HG03064 (cell line): ENCODE data around the gene TMEM181.
"Not testable (repeated sequence)": the region's sequence is repeated elsewhere in the genome, so short reads cannot be mapped to it uniquely, and the experiment has no call there.

Source experiments
- ATAC-seq: cut with Tn5 transposase; IDR thresholded peaks from one replicate; pipeline ENCODE4 v1.9.1; 2021; ENCODE audit warnings: low read depth; ENCODE audit not compliant: unreplicated experiment

Gene TMEM181

DNA sequence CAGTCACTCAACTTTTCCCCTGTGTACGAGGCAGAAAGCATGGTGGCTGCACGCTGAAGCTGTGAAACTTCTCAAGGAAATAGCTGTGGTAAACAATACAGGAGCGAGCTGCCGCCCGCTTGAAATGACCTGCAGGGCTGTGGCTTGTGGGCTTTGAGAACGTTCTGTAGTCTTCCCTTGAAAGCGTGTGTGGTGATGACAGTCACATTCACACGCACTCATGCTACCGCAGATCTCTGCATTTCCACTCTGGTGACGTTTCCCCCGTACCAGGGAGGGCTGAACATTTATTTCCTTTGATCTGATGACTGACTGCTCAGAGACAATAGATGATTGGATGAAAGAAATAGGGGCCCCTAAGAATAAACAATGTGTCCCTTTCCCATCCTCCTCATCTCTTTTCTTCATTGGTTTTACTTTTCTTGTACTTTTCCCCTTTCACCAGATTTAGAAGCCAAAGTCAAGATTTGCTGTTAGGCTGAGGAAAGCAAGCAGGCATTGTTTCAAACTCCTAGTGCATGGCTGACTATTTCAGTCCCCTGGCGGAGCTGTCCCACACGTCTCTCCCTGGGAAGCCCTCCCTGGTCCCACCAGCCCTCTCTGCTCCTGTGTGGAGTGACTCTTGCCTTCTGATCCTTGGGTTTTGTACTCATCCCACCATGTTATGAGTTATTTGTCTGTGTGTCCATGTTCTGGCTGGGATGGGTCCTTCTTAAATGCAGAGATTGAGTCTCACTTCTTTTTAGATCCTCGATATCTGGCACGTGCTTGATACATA is 93.9 kb downstream of the TMEM181 start:
- peak; percentile 54 for ATAC-seq

DNA sequence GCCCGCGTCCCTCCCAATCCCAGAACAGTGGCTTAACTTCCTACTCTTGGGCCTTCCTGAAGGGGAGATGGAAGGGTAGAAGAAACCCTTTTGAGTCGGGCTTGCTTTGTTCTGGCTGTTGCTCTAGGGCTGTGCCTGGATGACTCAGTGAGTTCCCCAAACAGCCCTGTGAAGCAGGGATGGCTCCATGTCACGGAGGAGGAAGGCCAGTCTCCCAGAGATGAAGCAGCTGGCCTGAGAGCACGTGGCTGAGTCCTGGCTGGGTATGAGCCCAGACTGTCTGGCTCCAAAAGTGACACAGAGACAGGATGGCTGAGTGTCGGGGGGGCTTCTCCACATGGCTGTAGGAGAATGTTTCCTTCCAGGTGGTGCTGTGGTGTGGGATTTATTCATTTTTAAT is 94.6 kb downstream of the TMEM181 start:
- no peak for ATAC-seq

DNA sequence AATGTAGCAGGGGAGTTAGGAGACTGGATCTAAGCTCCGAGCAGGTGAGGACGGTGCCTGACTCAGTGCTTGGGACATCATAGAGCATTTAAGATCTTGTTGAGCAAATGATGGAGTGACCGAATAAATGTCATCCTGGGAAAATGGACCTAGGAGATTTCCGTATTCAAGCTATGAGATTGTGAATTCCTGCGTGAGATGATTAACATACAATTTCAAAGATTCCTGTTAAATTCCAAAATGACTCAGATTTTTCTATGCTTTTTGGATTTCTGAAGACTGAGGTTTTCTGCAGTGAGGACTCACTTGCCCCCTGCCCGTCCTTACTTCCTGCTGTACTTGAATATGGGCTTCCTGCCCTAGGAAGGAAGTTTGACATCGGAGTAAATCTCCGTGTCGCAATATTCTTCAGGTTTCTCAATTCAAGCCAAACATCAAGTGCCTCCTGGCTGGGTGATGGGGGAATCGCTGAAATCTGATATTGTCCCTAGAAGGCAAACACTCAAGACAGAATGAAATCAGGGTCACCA is 95.1 kb downstream of the TMEM181 start:
- no peak for ATAC-seq

DNA sequence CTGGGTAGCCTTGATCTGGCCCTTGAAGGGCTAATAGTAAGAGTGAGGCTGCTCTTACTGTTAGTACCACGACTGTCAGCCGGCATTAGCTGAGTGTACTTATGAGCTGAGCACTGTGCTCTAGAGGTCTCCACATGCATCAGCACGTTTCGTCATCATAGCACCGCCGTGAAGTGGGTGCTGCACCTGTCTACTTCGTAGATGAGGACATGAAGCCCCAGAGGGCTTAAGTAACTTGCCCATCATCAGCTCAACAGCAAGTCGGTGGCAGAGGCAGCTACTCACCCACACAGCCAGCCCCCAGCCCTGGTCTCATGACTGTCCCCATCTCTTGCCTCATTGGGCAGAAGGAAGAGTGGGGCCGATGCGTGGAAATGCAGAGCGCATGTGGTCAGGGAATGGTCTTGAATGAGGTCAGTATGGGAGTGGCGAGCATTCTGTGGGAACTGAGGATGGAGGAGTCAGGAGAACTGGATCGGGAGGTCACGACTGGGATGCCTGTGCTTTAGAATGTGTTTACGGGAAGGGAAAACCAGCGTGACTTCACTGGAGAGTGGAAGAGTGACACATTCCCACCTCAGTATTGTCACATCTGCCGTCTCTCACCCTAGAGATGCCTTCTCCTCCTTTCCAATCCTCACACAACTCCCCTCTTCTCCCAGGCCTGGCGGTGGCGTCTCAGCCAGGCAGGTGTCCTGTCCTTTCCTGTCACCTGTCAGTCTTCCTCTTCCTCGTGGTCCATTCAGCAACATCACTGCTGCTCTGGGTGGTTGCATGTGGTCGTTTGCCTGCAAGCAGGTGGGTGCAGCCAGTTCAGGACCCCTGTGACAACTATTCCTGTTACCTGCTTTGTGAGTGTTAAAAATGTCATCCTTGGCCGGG is 95.9 kb downstream of the TMEM181 start:
- ATAC-seq: no peak

DNA sequence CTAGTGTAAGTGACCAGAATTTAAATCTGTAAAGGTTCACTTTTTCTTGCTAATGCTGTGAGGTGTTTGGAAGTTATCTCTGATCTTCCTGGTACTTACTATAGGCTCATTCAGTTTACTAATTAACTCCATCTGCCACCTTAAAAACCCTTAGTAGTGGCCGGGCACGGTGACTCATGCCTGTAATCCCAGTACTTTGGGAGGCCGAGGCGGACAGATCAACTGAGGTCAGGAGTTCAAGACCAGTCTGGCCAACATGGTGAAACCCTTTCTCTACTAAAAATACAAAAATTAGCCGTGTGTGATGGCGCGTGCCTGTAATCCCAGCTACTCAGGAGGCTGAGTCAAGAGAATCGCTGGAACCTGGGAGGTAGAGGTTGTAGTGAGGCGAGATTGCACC is 97.1 kb downstream of the TMEM181 start:
- not testable (repeated sequence) for ATAC-seq

DNA sequence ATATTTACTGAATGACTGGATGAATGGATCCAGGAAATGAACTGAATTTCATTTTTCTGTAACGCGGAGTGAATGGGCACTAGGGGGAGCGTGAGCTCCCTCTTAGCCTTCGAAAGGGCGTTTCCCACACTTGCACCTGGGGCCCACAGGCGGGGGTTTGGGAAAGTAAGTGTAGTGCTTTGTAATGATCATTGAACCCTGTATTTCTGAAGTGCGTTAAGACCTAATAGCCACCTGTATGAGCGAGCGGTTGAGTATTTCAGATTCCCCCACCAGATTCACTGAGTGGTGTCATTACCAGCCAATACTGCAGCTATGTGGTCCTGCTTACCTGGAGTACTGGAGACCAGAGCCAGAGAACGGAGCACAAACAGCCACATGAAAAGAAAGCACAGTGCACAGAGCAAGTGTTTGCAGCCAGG is 100.5 kb downstream of the TMEM181 start:
- no peak for ATAC-seq

DNA sequence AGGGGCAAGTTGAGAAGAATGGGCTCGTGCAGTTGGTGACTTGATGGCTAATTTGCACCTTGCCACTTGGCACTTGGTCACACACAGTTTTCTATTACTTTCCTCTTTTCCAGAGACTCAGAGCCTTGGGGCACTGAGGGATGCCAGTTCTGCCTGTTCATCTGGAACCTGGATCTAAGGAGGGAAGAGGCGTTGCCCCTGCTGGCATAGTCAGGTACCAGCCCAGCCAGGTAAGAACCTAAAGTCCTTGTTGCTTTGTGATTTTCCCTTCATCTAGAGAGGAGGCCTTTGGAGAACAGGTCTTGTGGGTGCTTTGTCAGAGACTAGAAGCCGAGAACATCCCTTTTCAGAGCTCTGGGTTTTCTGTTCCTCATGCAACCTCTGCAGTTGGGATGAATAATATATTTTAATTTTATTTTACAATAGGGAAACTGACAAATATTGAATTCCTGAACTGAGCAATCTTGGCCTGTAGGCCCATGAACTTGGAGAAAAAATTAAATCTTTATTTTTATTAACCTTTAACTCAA is 101.3 kb downstream of the TMEM181 start:
- ATAC-seq: no peak

DNA sequence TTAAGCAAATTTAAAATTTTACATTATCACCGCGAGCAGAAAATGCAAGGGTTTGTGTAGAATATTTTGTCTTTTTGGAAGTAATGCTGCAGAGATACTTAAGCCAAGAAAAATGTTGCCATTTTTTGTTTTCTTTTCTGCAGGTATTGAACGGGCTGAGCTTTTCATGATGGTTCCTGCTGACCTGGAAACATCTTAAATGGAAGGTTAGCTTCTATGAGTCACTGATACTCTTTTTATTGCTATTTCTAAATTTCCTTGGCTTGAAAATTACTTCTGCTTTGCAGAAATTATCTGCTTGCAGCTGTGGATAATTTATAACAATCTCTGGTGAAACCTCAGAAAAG is 102.7 kb downstream of the TMEM181 start:
- no peak for ATAC-seq

DNA sequence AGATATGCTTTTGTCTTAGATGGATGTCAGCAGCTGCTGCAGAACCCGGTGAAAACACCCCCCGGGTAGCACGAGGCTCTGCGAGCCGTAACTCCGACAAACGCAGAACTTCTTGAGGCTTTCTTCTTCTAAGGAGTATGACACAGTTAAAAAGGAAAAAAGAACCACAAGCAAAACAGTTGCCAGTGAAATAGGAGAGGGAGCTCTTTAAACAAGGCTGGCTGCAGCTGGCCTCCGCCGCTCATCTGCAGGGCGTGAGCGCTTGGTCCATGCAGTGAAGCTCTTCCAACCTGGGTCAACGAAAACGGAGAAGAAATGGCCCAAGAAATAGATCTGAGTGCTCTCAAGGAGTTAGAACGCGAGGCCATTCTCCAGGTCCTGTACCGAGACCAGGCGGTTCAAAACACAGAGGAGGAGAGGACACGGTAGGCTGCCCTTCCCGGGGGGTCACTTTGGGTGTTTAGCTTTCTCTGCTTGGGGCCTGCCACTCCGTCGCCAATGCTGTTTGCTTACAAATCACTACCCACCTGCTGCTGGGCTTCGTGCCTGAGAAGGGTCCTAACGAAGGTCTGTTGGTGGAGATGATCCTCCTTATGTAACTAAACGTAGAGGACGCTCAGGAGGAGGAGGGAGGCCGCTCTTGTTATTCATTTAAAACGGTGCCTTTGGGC is 103.2 kb downstream of the TMEM181 start:
- no peak for ATAC-seq

DNA sequence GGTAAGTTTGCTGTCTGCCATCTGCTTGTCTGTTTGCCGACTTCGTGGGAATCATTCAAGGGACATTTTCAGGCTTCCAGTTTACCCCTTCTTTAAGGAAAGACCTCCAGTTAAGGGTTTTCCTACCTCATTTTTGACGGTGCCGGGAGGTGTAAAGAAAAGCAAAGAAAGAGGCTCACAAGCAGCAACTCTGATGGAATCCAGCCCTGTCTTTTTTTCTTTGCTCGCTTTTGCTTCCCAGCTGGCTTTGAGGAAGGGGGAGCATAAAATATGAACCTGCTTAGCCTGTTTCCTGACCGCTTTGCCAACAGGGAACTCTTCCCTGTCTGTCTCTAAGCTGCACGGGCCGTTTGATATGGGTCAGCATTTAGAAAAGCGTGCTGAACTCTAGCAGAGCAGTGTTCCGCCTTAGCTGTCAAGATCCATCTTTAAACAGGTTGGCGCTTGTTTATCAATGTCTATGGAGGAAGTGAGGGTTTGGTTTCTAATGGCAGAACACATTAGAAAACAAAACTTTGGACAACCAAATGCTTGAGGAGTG is 103.8 kb downstream of the TMEM181 start:
- ATAC-seq: no peak

DNA sequence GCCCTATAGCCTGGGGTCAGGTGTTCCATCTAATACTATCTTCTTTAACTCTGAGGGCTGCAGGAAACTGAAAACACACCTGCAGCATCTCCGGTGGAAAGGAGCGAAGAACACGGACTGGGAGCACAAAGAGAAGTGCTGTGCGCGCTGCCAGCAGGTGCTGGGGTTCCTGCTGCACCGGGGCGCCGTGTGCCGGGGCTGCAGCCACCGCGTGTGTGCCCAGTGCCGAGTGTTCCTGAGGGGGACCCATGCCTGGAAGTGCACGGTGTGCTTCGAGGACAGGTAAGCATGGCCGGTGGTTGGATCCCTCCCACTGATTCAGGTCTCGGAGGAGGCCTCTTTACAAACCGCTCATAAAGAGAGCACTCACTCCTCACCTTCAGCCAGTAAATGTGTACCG is 105.4 kb downstream of the TMEM181 start:
- no peak for ATAC-seq

DNA sequence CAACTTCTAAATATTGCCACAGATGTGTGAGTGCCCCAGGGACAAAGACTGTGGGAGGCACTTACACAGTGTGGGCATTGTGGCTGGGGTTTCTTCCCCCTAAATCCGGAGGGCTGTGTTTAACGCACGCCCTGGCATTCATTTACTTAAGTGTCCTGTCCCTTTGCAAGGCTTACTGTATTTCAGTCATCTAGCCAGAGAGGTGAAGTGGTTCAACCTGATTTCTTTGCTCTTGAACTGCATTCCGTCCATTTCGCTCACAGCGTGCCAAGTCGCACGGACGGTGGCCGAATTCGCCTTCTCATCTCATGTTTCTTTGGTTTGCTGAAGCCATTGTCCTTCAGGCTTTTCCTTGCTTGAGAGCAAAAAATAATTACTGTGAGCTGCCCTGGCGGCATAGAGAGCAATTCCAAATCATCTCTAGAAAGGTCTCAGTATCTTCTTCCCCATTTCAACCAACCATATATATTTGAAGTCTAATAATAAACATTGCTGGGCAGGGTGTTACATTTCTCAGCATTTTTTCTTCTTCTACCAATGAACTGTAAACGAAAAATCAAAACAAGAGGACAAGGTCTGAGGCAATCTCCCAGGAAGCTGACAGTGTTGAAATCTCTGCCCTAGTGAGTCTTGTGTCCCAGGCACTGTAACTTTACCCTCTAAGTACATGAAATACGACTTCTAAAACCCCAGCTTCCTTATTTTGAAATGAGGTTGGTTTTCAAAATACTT is 106.9 kb downstream of the TMEM181 start:
- ATAC-seq: no peak

DNA sequence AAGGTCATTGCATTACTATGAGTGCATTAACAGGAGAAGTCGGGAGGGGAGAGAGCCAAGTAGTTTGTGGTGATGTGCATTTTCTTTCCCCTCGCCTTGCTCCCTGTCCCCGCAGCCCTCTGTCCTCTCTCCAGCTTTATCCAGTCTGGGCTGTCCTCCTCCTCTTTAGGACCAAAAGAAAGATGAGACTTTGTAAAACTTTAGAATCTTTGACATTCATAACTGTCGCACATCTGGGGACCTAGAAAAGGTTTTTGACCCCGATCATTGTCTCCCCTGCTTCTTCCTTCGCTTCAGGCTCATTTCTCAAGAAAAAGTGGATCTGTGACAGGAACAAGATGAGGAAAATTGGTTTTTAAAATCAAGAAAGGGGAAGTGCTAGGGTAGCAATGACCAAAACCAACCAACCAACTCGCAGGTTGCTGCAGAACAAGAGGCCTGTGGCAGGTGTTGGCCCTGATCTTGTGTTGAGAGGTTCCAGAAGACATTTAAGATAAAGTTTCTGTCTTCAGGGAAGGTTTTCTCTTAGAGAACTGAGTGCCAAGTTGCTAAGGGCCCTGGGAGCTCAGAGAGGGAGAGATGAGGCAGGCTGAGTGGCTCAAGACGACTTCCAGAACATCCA is 107.6 kb downstream of the TMEM181 start:
- ATAC-seq: no peak

DNA sequence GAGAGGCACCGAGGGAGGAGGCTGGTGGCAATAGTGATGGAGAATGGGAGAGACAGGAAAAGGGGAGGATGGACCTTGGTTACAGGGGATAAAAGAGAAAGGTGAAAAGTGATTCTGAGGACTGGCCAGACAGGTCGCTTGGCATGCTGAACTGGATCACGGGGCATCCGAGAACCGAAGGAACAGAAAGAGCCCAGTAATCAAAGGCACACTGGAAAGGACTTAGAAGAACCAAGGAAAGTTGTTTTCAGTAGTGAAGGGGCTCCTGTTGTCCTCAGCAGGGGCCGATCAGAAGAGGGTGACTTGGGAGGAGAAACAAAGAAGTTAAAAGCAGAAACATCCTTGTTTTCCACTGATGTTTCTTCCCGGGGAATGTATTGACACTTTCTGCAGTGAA is 108.8 kb downstream of the TMEM181 start:
- ATAC-seq: no peak

DNA sequence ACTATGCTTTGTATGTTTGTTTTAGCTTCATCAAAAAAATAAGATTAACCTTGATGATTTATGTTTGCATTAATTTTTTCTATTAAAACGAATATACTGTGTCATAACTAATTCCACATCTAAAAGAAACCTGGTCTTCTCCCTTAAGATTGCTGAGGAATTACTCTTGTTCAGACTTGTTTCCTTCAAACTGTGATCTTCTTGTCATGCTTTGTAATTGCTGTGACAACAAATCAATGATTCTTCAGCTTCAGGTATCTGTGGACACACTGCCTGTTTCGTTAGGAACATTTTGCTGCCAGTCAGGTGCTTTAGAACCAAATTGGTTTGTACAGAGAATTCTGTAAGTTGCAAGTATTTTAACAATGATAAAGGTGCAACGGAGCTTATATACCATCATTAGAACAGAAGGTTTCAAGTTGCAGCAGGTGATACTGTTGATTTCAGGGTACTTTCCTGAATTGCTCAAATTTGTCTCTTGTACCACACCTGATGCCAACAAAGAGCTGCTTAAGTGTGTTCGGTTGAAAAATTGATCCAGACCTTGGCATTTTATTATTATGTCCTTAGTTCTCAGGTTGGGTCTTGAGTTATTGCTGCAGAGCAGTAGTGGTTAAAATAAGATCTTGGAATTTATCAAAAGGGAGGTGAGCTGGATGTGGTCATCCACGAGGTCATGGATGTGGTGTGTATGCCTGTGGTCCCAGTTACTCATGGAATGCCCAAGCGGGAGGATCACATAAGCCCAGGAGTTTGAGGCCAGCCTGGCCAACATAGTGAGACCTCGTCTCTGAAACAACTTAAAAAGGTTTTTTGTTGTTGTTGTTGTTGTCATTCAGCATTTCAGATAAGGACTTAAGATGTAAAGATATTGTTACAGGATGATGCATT is 109.5 kb downstream of the TMEM181 start:
- ATAC-seq: no peak

DNA sequence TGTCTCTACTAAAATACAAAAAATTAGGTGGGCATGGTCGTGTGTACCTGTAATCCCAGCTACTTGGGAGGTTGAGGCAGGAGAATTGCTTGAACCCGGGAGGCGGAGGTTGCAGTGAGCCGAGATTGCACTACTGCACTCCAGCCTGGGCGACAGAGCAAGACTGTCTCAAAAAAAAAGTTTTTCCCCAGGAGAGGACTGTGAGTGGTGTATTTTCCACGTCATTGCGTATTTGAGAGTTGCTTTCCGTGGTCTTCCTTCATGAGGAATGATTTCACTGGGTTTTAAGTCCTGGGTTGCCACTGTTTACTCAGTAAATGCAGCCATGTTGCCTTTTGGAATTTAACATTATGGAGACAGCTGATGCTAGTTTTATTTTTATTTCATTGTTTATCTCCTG is 112.2 kb downstream of the TMEM181 start:
- not testable (repeated sequence) for ATAC-seq

DNA sequence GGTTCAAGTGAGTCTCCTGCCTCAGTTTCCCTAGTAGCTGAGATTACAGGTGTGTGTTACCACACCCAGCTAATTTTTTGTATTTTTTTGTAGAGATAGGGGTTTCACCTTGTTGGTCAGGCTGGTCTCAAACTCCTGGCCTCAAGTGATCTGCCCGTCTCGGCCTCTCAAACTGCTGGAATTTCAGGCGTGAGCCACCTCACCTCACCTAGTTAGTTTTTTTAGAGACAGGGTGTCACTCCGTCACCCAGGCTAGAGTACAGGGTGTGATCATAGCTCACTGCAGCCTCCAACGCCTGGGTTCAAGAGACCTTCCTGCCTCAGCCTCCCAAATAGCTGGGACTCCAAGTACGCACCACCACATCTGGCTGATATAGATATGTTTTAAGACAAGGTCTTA is 112.8 kb downstream of the TMEM181 start:
- ATAC-seq: no peak

DNA sequence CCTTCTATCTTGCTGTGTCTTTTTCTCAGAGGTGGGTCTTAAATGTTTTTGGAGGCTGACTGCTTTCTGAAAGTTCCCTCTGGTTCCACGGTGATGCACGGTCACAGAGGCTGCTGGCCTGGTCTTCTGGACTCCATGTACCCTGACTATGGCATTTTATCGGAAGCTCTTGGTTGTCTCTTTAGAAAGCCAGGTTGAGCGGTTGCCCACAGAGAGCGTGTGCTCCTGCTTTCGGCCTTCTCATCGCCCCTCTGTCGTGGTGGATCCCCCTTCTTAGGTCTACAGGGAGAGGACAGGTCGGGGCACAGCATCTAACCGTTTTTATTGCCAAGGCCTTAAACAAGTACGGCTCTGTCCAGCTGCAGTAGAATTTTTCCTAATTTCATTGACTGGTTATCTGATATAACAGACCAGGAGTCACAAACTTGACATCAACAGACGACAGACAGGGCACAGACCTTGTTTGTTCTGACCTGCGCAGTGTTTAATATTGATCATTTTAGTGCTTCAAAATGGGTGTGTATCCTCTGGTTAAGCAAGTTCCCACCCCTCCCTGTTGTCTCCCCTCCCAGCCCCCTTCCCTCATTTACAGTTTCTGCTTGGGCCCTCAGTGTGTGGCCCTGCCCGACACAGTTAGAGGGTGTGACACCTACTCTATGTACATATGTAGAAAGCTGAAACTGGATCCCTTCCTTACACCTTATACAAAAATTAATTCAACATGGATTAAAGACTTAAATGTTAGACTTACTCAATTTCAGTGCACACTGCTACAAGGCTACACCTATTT is 114.6 kb downstream of the TMEM181 start:
- ATAC-seq: no peak
